Fibroblast of lung (primary cell): ENCODE measurements around the gene TIMP2.

Experiments
- EZH2 ChIP-seq: IDR thresholded peaks from 2 replicates; pipeline ENCODE4 v1.5.1; 2012; ENCODE audit warnings: low read length, control low read depth, mild to moderate bottlenecking; ENCODE audit errors: missing control alignments
- TF ChIP-seq, protein P1 (sequence below), 2 donors: IDR thresholded peaks in 1 of 2; conservative IDR thresholded peaks in 1 of 2; 1 replicate in 1 of 2; 2 replicates in 1 of 2; pipeline ENCODE4 v1.5.1; 2011 to 2012; ENCODE audit warnings: low read length in 2 of 2, control low read depth in 1 of 2, inconsistent platforms in 1 of 2, low read depth in 1 of 2, mild to moderate bottlenecking in 1 of 2

- TF ChIP-seq, protein P1, sequence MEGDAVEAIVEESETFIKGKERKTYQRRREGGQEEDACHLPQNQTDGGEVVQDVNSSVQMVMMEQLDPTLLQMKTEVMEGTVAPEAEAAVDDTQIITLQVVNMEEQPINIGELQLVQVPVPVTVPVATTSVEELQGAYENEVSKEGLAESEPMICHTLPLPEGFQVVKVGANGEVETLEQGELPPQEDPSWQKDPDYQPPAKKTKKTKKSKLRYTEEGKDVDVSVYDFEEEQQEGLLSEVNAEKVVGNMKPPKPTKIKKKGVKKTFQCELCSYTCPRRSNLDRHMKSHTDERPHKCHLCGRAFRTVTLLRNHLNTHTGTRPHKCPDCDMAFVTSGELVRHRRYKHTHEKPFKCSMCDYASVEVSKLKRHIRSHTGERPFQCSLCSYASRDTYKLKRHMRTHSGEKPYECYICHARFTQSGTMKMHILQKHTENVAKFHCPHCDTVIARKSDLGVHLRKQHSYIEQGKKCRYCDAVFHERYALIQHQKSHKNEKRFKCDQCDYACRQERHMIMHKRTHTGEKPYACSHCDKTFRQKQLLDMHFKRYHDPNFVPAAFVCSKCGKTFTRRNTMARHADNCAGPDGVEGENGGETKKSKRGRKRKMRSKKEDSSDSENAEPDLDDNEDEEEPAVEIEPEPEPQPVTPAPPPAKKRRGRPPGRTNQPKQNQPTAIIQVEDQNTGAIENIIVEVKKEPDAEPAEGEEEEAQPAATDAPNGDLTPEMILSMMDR (conservative IDR thresholded peaks at IDR 0.05 in 1 of 2, IDR thresholded peaks at IDR 0.05 in 1 of 2; ENCODE audit: low read depth in 1 of 2, low read length in 2 of 2), result no peak
- TF ChIP-seq EZH2, result no peak
These were observed 54.6 kb downstream of the TIMP2 start for GRCh38 chr17:78870621-78871020.
